Hematopoietic multipotent progenitor cell treated with erythropoietin and hydrocortisone succinate and interleukin-3 and kit ligand, for 4 days (in vitro differentiated cells): ENCODE results near the gene KCNS1.

Experiments
- DNase-seq: peaks from one replicate; pipeline ENCODE4 v3.0.0-alpha.2; 2015

The KCNS1 gene

DNA sequence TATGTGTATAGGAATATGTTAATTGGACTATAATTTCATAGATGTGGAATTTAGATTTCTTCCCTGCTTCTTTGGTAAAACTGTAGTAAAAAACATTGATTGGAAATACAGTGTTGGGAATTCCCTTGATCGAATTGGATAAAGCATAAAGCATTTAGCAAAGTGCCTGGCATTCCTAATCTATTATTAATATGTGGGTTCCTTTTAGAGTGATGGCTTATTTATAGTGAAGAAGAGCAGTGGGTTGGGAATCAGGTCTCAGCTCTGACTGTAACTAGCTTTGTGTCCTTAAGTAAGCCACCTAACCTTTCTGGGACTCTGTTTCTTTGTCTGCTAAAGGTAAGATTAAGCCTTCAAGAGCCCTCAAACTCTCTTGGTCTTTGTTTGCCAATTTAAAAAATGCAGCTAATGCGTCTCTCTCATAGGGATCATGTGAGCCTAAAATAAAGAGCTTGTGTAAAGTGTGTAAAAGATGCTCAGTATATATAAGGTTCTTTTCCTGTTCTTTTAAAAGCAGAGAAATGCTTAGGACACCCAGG is 53.3 kb downstream of the KCNS1 start:
- DNase-seq = no peak

- DNase-seq = no peak
Measured at GRCh38 chr20:45044601-45045000, 56.3 kb downstream of the KCNS1 start.

DNA sequence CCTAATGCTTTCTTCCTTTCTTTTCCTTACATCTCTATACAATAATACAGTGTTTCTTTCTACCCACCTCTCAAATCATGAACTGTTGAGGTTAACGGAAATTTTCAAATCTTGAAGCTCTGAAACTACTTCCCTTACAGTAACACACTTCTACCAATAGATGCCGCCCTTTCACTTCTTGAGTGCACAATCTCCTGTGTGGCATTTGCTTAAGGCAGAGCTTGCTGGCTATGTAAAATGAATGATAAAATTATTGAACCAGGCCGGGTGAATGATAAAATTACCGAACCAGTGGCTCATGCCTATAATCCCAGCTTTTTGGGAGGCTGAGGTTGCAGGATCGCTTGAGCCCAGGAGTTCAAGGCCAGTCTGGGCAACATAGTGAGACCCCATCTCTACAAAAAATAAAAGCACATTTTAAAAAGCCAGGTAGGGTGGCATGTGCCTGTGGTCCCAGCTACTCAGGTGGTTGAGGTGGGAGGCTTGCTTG is 56.8 kb downstream of the KCNS1 start:
- DNase-seq = peak; percentile 91

DNA sequence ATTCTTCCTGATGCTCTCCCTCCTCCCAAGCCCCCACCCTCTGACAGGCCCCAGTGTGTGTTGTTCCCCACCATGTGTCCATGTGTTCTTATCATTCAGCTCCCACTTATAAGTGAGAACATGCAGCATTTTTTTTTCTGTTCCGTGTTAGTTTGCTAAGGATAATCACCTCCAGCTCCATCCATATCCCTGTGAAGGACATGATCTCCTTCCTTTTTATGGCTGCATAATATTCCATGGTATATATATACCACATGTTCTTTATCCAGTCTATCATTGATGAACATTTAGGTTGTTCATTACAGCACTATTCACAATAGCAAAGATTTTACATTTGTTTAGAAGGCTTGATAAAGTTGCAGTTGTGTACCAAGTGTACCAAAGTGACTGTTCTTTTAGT is 57.9 kb downstream of the KCNS1 start:
- DNase-seq = no peak
